Renal cortex interstitium (tissue), 11 donors: ENCODE measurements around the gene AMTN. TPM values are rescaled to one million over a fixed set of nuclear protein-coding genes. Genes with fewer than 3 reads are reported as not detected.

Experiments
- DNase-seq, 11 donors: peaks; one replicate each; pipeline ENCODE4 v3.0.0-alpha.2; 2013; ENCODE audit warnings: low read depth in 9 of 11, low spot score in 4 of 11; ENCODE audit errors: extremely low read depth in 1 of 11
- polyA plus RNA-seq, 3 donors: library from polyadenylated mRNA; unstranded; fragments of 120-200 nt; gene quantifications; one replicate each; pipeline ENCODE4 v1.2.1, GENCODE V29; 2013; ENCODE audit not compliant: insufficient read length in 3 of 3

Gene AMTN
- polyA plus RNA-seq, 3 donors: not detected

GRCh38 chr4:70544279-70544868, 26.0 kb downstream of the AMTN start:
- no peak for DNase-seq

GRCh38 chr4:70556856-70557255, 38.5 kb downstream of the AMTN start:
- no peak for DNase-seq

GRCh38 chr4:70559211-70559830, 41.0 kb downstream of the AMTN start:
- DNase-seq: peak in 10 of 11 donors; percentile 29 to 65 (median 44)

- DNase-seq: no peak
These were observed 41.6 kb downstream of the AMTN start for GRCh38 chr4:70559924-70560323.

- no peak for DNase-seq
These were observed 45.7 kb downstream of the AMTN start for GRCh38 chr4:70564033-70564432.

- no peak for DNase-seq
These were observed 52.4 kb downstream of the AMTN start for GRCh38 chr4:70570796-70571195.

GRCh38 chr4:70571772-70572171, 53.4 kb downstream of the AMTN start:
- DNase-seq: peak in 6 of 11 donors; percentile 15 to 46 (median 26)

- no peak for DNase-seq
These were observed 57.6 kb downstream of the AMTN start for GRCh38 chr4:70575964-70576363.

GRCh38 chr4:70577220-70577927, 59.0 kb downstream of the AMTN start:
- no peak for DNase-seq

GRCh38 chr4:70581980-70582379, 63.6 kb downstream of the AMTN start:
- DNase-seq: no peak

Other genes starting within 250 kb of the AMTN start
- under 1 TPM in 2 of 3 donors, not detected in 1; 0.11 to 0.12 TPM for gene CABS1, start 183.6 kb upstream of the AMTN start, polyA plus RNA-seq
- gene SMR3A, start 157.8 kb upstream of the AMTN start, polyA plus RNA-seq: not detected
- not detected for gene SMR3B, start 135.4 kb upstream of the AMTN start, polyA plus RNA-seq
- gene OPRPN, start 120.6 kb upstream of the AMTN start, polyA plus RNA-seq: not detected
- gene MUC7, start 46.4 kb upstream of the AMTN start, polyA plus RNA-seq: under 1 TPM in 1 of 3 donors, not detected in 2; 0.34 TPM
- gene AMBN, start 73.7 kb downstream of the AMTN start, polyA plus RNA-seq: 1 to 10 TPM; 1.4 to 1.7 (median 1.6) TPM
- gene ENAM, start 110.2 kb downstream of the AMTN start, polyA plus RNA-seq: 1 to 10 TPM; 4.0 to 7.2 (median 6.8) TPM
- gene JCHAIN, start 147.9 kb downstream of the AMTN start, polyA plus RNA-seq: 1 to 10 TPM in 1 of 3 donors, under 1 TPM in 2; 0.44 to 1.2 (median 0.88) TPM
- gene UTP3, start 170.0 kb downstream of the AMTN start, polyA plus RNA-seq: 10 to 100 TPM; 41.4 to 56.0 (median 49.5) TPM
- gene RUFY3, start 203.4 kb downstream of the AMTN start, polyA plus RNA-seq: 100 to 1,000 TPM; 102 to 205 (median 113) TPM